ENCODE measurements around the gene MAEA. TPM values are rescaled to one million over a fixed set of nuclear protein-coding genes. Genes with fewer than 3 reads are reported as not detected.
"Not testable (repeated sequence)": the region's sequence is repeated elsewhere in the genome, so short reads cannot be mapped to it uniquely, and the experiment has no call there.

MAEA gene
- total and polyA plus RNA-seq, 7 donors, result 26.7 to 41.6 (median 38.1) TPM

- no peaks in the 10 kb centered on the region for H3K27me3 ChIP-seq (ENCODE audit: insufficient read depth in 3 of 3, low read length in 2 of 3)
- WGBS, 3 donors, result 92 to 95% (median 93%) methylated on average over 8 of the region's 8 CpGs
- H3K4me3 ChIP-seq, result no peak overlapping the region
- ATAC-seq (no peak), DNase-seq (no peak)
- no peaks in the 10 kb centered on the region for H3K9me3 ChIP-seq
- no peak for TF ChIP-seq CTCF (IDR thresholded peaks at IDR 0.05)
- H3K36me3 ChIP-seq (ENCODE audit: insufficient read depth in 1 of 2, low read depth in 1 of 2), result peaks cover 11 to 54% of the 10 kb centered on the region in 2 donors
- intact Hi-C loops (cut with DNase I), result no loop called here
- no peak overlapping the region for H3K27ac ChIP-seq
- peaks cover 15% of the 10 kb centered on the region for H3K4me1 ChIP-seq
Measured at GRCh38 chr4:1333256-1333655, 43.6 kb downstream of the MAEA start.

- DNase-seq; H3K27me3 ChIP-seq (ENCODE audit: insufficient read depth in 3 of 3, low read length in 2 of 3); H3K4me3 ChIP-seq; intact Hi-C loops (cut with DNase I); H3K27ac ChIP-seq; ATAC-seq; H3K9me3 ChIP-seq: not testable (repeated sequence)
- WGBS, 3 donors, result 76 to 83% (median 76%) methylated on average over 8 to 11 of the region's 12 CpGs
- Histone ChIP-seq H3K4me1 (peaks cover 15% of the 10 kb centered on the region), H3K36me3 (ENCODE audit: insufficient read depth in 1 of 2, low read depth in 1 of 2) (peaks cover 10 to 54% of the 10 kb centered on the region in 2 donors)
Measured at GRCh38 chr4:1333851-1334578, 44.3 kb downstream of the MAEA start.

- H3K36me3 ChIP-seq (ENCODE audit: insufficient read depth in 1 of 2, low read depth in 1 of 2), result peaks cover 10 to 55% of the 10 kb centered on the region in 2 donors
Measured at GRCh38 chr4:1334579-1334895, 44.8 kb downstream of the MAEA start.

GRCh38 chr4:1335193-1335883, 45.6 kb downstream of the MAEA start:
- intact Hi-C loops (cut with DNase I), result not testable (repeated sequence)

More at GRCh38 chr4:1334579-1334895, 44.8 kb downstream of the MAEA start:
- TF ChIP-seq CTCF (IDR thresholded peaks at IDR 0.05), result no peak
- Histone ChIP-seq H3K27me3 (ENCODE audit: insufficient read depth in 3 of 3, low read length in 2 of 3) (no peaks in the 10 kb centered on the region), H3K4me3 (no peak overlapping the region), H3K9me3 (no peaks in the 10 kb centered on the region), H3K4me1 (peaks cover 14% of the 10 kb centered on the region), H3K27ac (no peak overlapping the region)
- DNase-seq (no peak), ATAC-seq (no peak)
- intact Hi-C loops (cut with DNase I), result no loop called here
- 83 to 91% (median 85%) methylated on average over 6 of the region's 6 CpGs for WGBS, 3 donors

GRCh38 chr4:1336088-1336491, 46.4 kb downstream of the MAEA start:
- DNase-seq (no peak), ATAC-seq (peak in 2 of 4 donors; percentile 32 to 36)
- intact Hi-C loops (cut with DNase I), result no loop called here
- Histone ChIP-seq H3K9me3 (no peaks in the 10 kb centered on the region), H3K27me3 (ENCODE audit: insufficient read depth in 3 of 3, low read length in 2 of 3) (no peaks in the 10 kb centered on the region), H3K4me3 (no peak overlapping the region), H3K27ac (no peak overlapping the region), H3K4me1 (peaks cover 5% of the 10 kb centered on the region), H3K36me3 (ENCODE audit: insufficient read depth in 1 of 2, low read depth in 1 of 2) (peaks cover 10 to 68% of the 10 kb centered on the region in 2 donors)
- WGBS, 3 donors, result 59 to 86% (median 61%) methylated on average over 7 of the region's 7 CpGs
- no peak for TF ChIP-seq CTCF (IDR thresholded peaks at IDR 0.05)

More at GRCh38 chr4:1335193-1335883, 45.6 kb downstream of the MAEA start:
- DNase-seq; H3K9me3 ChIP-seq; H3K4me1 ChIP-seq; ATAC-seq; H3K4me3 ChIP-seq; H3K27me3 ChIP-seq (ENCODE audit: insufficient read depth in 3 of 3, low read length in 2 of 3); H3K27ac ChIP-seq: not testable (repeated sequence)
- WGBS, 3 donors, result 91 to 94% (median 93%) methylated on average over 4 of the region's 4 CpGs
- peaks cover 10 to 60% of the 10 kb centered on the region in 2 donors for H3K36me3 ChIP-seq (ENCODE audit: insufficient read depth in 1 of 2, low read depth in 1 of 2)

Measured in psoas muscle (tissue), 8 donors.